GM12878 (cell line): ENCODE measurements around the gene EYA2. TPM values are rescaled to one million over a fixed set of nuclear protein-coding genes. Genes with fewer than 3 reads are reported as not detected.

Experiments used
- ATAC-seq: fragments of 200-7000 bp; cut with Tn5 transposase; 3 replicates; pipeline ENCODE4 v1.9.1; 2020; ENCODE audit warnings: mild to moderate bottlenecking, moderate library complexity
- BruUV-seq: library from RNA; stranded (reverse); fragments of 400-500 nt; replicated peaks from 2 replicates; lab custom pipeline; 2021; lab: Mats Ljungman, UMichigan
- CTCF ChIA-PET: fragments of 300-600 bp; sonication (Branson Sonifier 250); formaldehyde crosslinking; extraction: SDS; loops from one replicate; lab custom pipeline; 2021; ENCODE audit warnings: inconsistent platforms; lab: Yijun Ruan, JAX
- POLR2A ChIA-PET: fragments of 350-600 bp; formaldehyde crosslinking; extraction: SDS; loops from one replicate; lab custom pipeline; 2021; ENCODE audit warnings: inconsistent platforms; lab: Charles Lee
- RAD21 ChIA-PET: fragments of 300-600 bp; sonication (Branson Sonifier 250); formaldehyde crosslinking; loops from one replicate; lab custom pipeline; 2023; ENCODE audit warnings: antibody characterized with exemption; ENCODE audit not compliant: unreplicated experiment; lab: Charles Lee
- SMC1A ChIA-PET: fragments of 300-600 bp; sonication (Branson Sonifier 250); formaldehyde crosslinking; loops from one replicate; lab custom pipeline; 2023; ENCODE audit not compliant: unreplicated experiment, uncharacterized antibody; lab: Charles Lee
- DNase-seq: peaks from one replicate; pipeline ENCODE4 v3.0.0-alpha.2; 2011; ENCODE audit warnings: low read depth, low spot score
- FAIRE-seq: peaks from 3 replicates; lab custom pipeline; 2011; peaks lifted over from hg19 to GRCh38; lab: Jason Lieb, UNC
- H2AFZ ChIP-seq: 2 replicates; pipeline ENCODE4 v1.6.0; 2011; ENCODE audit warnings: low read depth, low read length, control low read depth; ENCODE audit not compliant: control insufficient read depth
- H3K27ac ChIP-seq: 2 replicates; pipeline ENCODE4 v1.5.1; 2011; ENCODE audit warnings: control low read depth; ENCODE audit not compliant: control insufficient read depth, insufficient read depth
- H3K27me3 ChIP-seq, 2 experiments: replicated peaks in 1 of 2; 2 replicates each; pipeline versions ENCODE4 v1.6.0 to v1.6.1; 2011; ENCODE audit warnings: low read length in 1 of 2; ENCODE audit not compliant: control insufficient read depth in 2 of 2, insufficient read depth in 2 of 2
- H3K36me3 ChIP-seq, 2 experiments: 2 replicates each; pipeline ENCODE4 v1.5.1; 2011; ENCODE audit warnings: low read length in 1 of 2; ENCODE audit not compliant: control insufficient read depth in 2 of 2, insufficient read depth in 2 of 2
- H3K4me1 ChIP-seq: 2 replicates; pipeline ENCODE4 v1.6.1; 2011; ENCODE audit warnings: mild to moderate bottlenecking, low read length, moderate library complexity, mixed read lengths; ENCODE audit not compliant: control insufficient read depth, insufficient read depth
- H3K4me2 ChIP-seq: 2 replicates; pipeline ENCODE4 v1.6.0; 2011; ENCODE audit warnings: control low read depth; ENCODE audit not compliant: control insufficient read depth, insufficient read depth
- H3K4me3 ChIP-seq: fragments of 200-600 bp; sonication (generic); 2 replicates; pipeline ENCODE4 v1.5.1; 2016
- H3K79me2 ChIP-seq: 2 replicates; pipeline ENCODE4 v1.6.0; 2011; ENCODE audit warnings: low read length; ENCODE audit not compliant: control insufficient read depth, insufficient read depth
- H3K9ac ChIP-seq: 2 replicates; pipeline ENCODE4 v1.8.0; 2011; ENCODE audit warnings: low read length, control low read depth, mixed read lengths; ENCODE audit not compliant: control insufficient read depth, insufficient read depth
- H3K9me3 ChIP-seq: replicated peaks from 3 replicates; pipeline ENCODE4 v1.5.1; 2011; ENCODE audit warnings: mild to moderate bottlenecking, low read length; ENCODE audit not compliant: control insufficient read depth, insufficient read depth
- H4K20me1 ChIP-seq: 2 replicates; pipeline ENCODE4 v1.6.0; 2011; ENCODE audit not compliant: control insufficient read depth, insufficient read depth
- ETV6 ChIP-seq, 2 experiments: fragments of 450-650 bp in 1 of 2; IDR thresholded peaks in 1 of 2; conservative IDR thresholded peaks in 1 of 2; 2 replicates each; pipeline ENCODE4 v1.6.1; 2014; ENCODE audit warnings: antibody characterized with exemption in 1 of 2, borderline replicate concordance in 1 of 2, low read depth in 1 of 2, mild to moderate bottlenecking in 1 of 2, moderate library complexity in 1 of 2
- MEF2B ChIP-seq: fragments of 450-650 bp; IDR thresholded peaks from 2 replicates; pipeline ENCODE4 v1.6.1; 2018; ENCODE audit warnings: mild to moderate bottlenecking, moderate library complexity; ENCODE audit not compliant: partially characterized antibody, poor library complexity, severe bottlenecking
- NFXL1 ChIP-seq: fragments of 450-650 bp; IDR thresholded peaks from 2 replicates; pipeline ENCODE4 v1.6.1; 2017; ENCODE audit warnings: antibody characterized with exemption, mild to moderate bottlenecking, borderline replicate concordance
- WGBS: methylation state at CpG from one replicate; pipeline ENCODE4 v1.1.6; 2016; ENCODE audit warnings: low lambda C conversion rate; ENCODE audit not compliant: insufficient replicate concordance, insufficient coverage; ENCODE audit errors: missing lambda C conversion rate; 5-methylcytosine and 5-hydroxymethylcytosine counted together
- in situ Hi-C: fragments of 300-500 bp; cut with MboI; formaldehyde crosslinking; loops from 9 replicates; pipeline ENCODE4 v1.14.3; 2018; ENCODE audit warnings: mixed read lengths
- intact Hi-C: fragments of 100-400 bp; cut with micrococcal nuclease; formaldehyde crosslinking; loops from one replicate; pipeline ENCODE4 v1.14.2; 2022; ENCODE audit not compliant: unreplicated experiment
- polyA plus RNA-seq, 11 experiments: library from polyadenylated mRNA; depleted of rRNA in 4 of 11; unstranded in 6 of 11; stranded (reverse) in 5 of 11; fragments of >200 nt; fragmentation: Nextera tagmentation in 4 of 11; fragmentation: Illumina TruSeq in 1 of 11; extraction: Ambion mirVana in 4 of 11; extraction: Trizol in 1 of 11; gene quantifications; 1 replicate in 1 of 11; 2 replicates in 10 of 11; pipeline versions ENCODE4 v1.2.1 to v1.2.3, GENCODE V29; 2011 to 2016; ENCODE audit warnings: inconsistent platforms in 2 of 11, missing spikeins in 2 of 11, low read depth in 1 of 11
- total RNA-seq, 4 experiments: library from RNA; depleted of rRNA in 3 of 4; stranded (reverse); fragments of >200 nt in 3 of 4; fragmentation: Illumina TruSeq in 1 of 4; extraction: Trizol in 1 of 4; gene quantifications; 2 replicates each; pipeline versions ENCODE4 v1.2.1 to v1.2.3, GENCODE V29; 2013 to 2021
- TF ChIP-seq, protein P1 (sequence below): IDR thresholded peaks from 2 replicates; pipeline ENCODE4 v1.6.1; 2012; ENCODE audit warnings: low read length, inconsistent platforms

Gene EYA2
- total and polyA plus RNA-seq, 10 of the 15 experiments (the other 5 are each of a cell fraction or from before 2014, with no cell fraction given) = 0.20 TPM; not detected in 9

DNA sequence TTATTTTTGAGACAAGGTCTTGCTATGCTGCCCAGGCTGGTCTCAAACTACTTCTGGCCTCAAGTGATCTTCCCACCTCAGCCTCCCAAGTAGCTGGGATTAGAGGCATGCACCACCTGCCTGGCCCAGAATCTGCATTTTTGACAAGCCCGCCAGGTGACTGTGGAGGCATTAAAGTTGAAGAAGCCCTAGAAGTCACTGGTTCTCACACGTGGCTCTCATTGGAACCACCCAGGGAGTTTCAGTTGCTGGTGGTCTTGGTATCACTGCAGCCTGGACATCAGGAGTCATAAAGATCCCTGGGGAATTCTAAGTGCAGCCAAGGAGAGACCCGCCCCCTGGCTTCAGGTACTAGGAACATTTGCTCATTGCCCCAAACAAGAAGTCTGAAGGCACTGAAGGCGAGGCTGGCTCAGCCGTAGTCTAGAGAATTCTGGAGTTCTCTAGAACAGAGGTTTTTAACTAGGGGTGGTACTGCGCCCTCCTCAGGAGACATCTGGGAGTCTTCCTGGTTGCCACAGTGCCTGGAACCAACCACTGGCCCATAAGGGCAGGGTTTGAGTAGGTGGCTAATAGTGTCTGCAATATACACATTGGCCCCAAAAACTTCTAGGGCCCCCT, 279.1 kb downstream of the EYA2 start:
- Histone ChIP-seq H3K4me2 (no peak overlapping the region), H3K4me3 (no peak overlapping the region), H3K27me3 (peaks cover 0 to 2% of the 10 kb centered on the region in 2 experiments; a peak in 2 of 4 replicates), H3K27ac (no peak overlapping the region), H2AFZ (no peak overlapping the region), H3K9ac (no peak overlapping the region), H3K9me3 (no peaks in the 10 kb centered on the region), H4K20me1 (no peaks in the 10 kb centered on the region; the same call in 1 of the 2 replicates), H3K79me2 (no peaks in the 10 kb centered on the region), H3K4me1 (no peaks in the 10 kb centered on the region), H3K36me3 (no peaks in the 10 kb centered on the region)
- ATAC-seq (no peak), DNase-seq (no peak), FAIRE-seq (no peak)
- in situ Hi-C loops = no loop called here
- CTCF ChIA-PET = no interaction called here
- WGBS = 75% methylated on average over 6 of the region's 6 CpGs
- TF ChIP-seq NFXL1 = peak; percentile 61; the same call in 1 of the 2 replicates
- no peak for TF ChIP-seq MEF2B
- TF ChIP-seq, all 136 proteins: peak for 1
- intact Hi-C loops = no loop called here
- SMC1A ChIA-PET = no interaction called here
- POLR2A ChIA-PET = interaction anchor here (0.5 kb wide), 1 partner anchor 390 kb away, joined by 3 read pairs; no protein-coding TSS in a partner anchor
- RAD21 ChIA-PET = interaction anchor here (0.7 kb wide), 1 partner anchor 407 kb away, joined by 3 read pairs; no protein-coding TSS in a partner anchor
- BruUV-seq = no TSS peak

DNA sequence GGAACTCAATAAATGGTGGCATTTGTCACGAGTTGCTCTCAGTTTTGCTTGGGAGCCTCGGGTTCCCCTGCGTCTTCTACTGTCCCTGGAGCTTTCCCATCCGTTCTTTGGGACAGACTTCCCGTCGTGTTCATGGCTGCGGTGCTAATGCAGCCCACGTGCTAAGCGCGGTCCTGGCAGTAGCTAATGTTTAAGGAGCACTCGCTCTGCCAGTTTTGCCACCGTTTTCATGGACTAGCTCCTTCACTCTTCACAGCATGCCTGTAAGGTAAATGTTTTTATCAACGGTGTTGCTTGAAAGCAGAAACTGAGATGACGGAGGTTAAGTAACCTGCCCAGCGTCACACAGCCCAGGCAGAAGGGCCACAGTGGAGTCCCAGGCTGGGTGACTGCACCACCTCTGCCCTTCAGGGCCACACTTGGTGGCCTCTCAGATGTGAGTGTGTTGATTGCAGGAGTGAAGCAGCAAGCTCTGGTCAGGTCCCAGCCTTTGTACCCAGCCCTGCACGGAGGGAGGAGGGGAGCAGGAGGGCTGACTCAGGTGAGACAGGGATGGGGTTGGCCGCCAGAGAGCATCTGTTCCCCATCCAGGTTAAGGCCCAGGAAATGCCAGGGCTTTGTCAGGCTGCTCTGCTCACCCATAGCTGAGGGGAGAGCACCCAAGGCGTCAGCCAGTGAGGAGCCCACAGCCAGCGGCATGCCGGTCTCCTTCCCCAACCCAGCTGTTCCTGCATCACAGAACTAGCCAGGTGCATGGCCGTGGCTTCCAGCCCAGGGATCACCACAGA, 280.0 kb downstream of the EYA2 start:
- no peaks in the 10 kb centered on the region for H3K9me3 ChIP-seq
- RAD21 ChIA-PET = no interaction called here
- BruUV-seq = no TSS peak
- H3K27me3 ChIP-seq = peaks cover 0 to 2% of the 10 kb centered on the region in 2 experiments; a peak in 1 of 4 replicates
- no peaks in the 10 kb centered on the region; the same call in 1 of the 2 replicates for H4K20me1 ChIP-seq
- no peaks in the 10 kb centered on the region for H3K4me1 ChIP-seq
- H2AFZ ChIP-seq = no peak overlapping the region
- no peaks in the 10 kb centered on the region for H3K36me3 ChIP-seq
- H3K4me2 ChIP-seq = no peak overlapping the region
- DNase-seq (no peak), ATAC-seq (no peak), FAIRE-seq (no peak)
- H3K27ac ChIP-seq = no peak overlapping the region
- TF ChIP-seq, protein P1, sequence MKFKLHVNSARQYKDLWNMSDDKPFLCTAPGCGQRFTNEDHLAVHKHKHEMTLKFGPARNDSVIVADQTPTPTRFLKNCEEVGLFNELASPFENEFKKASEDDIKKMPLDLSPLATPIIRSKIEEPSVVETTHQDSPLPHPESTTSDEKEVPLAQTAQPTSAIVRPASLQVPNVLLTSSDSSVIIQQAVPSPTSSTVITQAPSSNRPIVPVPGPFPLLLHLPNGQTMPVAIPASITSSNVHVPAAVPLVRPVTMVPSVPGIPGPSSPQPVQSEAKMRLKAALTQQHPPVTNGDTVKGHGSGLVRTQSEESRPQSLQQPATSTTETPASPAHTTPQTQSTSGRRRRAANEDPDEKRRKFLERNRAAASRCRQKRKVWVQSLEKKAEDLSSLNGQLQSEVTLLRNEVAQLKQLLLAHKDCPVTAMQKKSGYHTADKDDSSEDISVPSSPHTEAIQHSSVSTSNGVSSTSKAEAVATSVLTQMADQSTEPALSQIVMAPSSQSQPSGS = no peak
- peak in 1 of 2 experiments; percentile 47; a peak in 1 of 4 replicates for TF ChIP-seq ETV6 (conservative IDR thresholded peaks at IDR 0.05 in 1 of 2, IDR thresholded peaks at IDR 0.05 in 1 of 2; ENCODE audit: borderline replicate concordance in 1 of 2, low read depth in 1 of 2)
- H3K4me3 ChIP-seq = no peak overlapping the region
- no peak overlapping the region for H3K9ac ChIP-seq
- CTCF ChIA-PET = interaction anchor here (1.3 kb wide), 1 partner anchor 22 kb away, joined by 3 read pairs; no protein-coding TSS in a partner anchor
- SMC1A ChIA-PET = interaction anchor here (0.8 kb wide), 1 partner anchor 21 kb away, joined by 4 read pairs; no protein-coding TSS in a partner anchor
- POLR2A ChIA-PET = no interaction called here
- H3K79me2 ChIP-seq = no peaks in the 10 kb centered on the region
- in situ Hi-C loops = no loop called here
- 73% methylated on average over 21 of the region's 21 CpGs for WGBS
- intact Hi-C loops = no loop called here
